Stimulated activated memory B cell treated with anti-CD40 and anti-IgM and Interleukin-4, amounts not matched to agents 10 μg/mL and 1 μg/mL and 100 μg/mL, for 72 hours (primary cell): ENCODE data around the gene VPS25.

ENCODE experiments used
- ATAC-seq: fragments of 150-1000 bp; cut with Tn5 transposase; 2 replicates; pipeline ENCODE4 v1.10.0; 2021
- H3K27ac Mint-ChIP-seq: one replicate; pipeline ENCODE4 v1.8.0; 2022; ENCODE audit warnings: mild to moderate bottlenecking, mixed read lengths
- H3K27me3 Mint-ChIP-seq: one replicate; pipeline ENCODE4 v1.8.0; 2022; ENCODE audit warnings: mixed read lengths
- H3K36me3 Mint-ChIP-seq: one replicate; pipeline ENCODE4 v1.8.0; 2022; ENCODE audit warnings: mixed read lengths
- H3K4me1 Mint-ChIP-seq: one replicate; pipeline ENCODE4 v1.8.0; 2022; ENCODE audit warnings: mixed read lengths
- H3K4me3 Mint-ChIP-seq: one replicate; pipeline ENCODE4 v1.8.0; 2022; ENCODE audit warnings: mild to moderate bottlenecking, moderate library complexity, mixed read lengths
- H3K9me3 Mint-ChIP-seq: one replicate; pipeline ENCODE4 v1.8.0; 2022; ENCODE audit warnings: mixed read lengths

Gene VPS25

GRCh38 chr17:42797067-42798007 is 24.1 kb downstream of the VPS25 start:
- H3K27me3 Mint-ChIP-seq: no peaks in the 10 kb centered on the region
- peak overlapping the region; percentile 91 for H3K4me3 Mint-ChIP-seq
- H3K9me3 Mint-ChIP-seq: peaks cover 2% of the 10 kb centered on the region
- peaks cover 33% of the 10 kb centered on the region for H3K4me1 Mint-ChIP-seq
- H3K27ac Mint-ChIP-seq: no peak overlapping the region
- no peak for ATAC-seq
- H3K36me3 Mint-ChIP-seq: peaks cover 18% of the 10 kb centered on the region

GRCh38 chr17:42798011-42798382 is 24.7 kb downstream of the VPS25 start:
- H3K27ac Mint-ChIP-seq: peak overlapping the region; percentile 84
- H3K36me3 Mint-ChIP-seq: peaks cover 18% of the 10 kb centered on the region
- H3K27me3 Mint-ChIP-seq: no peaks in the 10 kb centered on the region
- ATAC-seq: no peak
- peak overlapping the region; percentile 91 for H3K4me3 Mint-ChIP-seq
- peaks cover 33% of the 10 kb centered on the region for H3K4me1 Mint-ChIP-seq
- H3K9me3 Mint-ChIP-seq: peaks cover 2% of the 10 kb centered on the region

DNA sequence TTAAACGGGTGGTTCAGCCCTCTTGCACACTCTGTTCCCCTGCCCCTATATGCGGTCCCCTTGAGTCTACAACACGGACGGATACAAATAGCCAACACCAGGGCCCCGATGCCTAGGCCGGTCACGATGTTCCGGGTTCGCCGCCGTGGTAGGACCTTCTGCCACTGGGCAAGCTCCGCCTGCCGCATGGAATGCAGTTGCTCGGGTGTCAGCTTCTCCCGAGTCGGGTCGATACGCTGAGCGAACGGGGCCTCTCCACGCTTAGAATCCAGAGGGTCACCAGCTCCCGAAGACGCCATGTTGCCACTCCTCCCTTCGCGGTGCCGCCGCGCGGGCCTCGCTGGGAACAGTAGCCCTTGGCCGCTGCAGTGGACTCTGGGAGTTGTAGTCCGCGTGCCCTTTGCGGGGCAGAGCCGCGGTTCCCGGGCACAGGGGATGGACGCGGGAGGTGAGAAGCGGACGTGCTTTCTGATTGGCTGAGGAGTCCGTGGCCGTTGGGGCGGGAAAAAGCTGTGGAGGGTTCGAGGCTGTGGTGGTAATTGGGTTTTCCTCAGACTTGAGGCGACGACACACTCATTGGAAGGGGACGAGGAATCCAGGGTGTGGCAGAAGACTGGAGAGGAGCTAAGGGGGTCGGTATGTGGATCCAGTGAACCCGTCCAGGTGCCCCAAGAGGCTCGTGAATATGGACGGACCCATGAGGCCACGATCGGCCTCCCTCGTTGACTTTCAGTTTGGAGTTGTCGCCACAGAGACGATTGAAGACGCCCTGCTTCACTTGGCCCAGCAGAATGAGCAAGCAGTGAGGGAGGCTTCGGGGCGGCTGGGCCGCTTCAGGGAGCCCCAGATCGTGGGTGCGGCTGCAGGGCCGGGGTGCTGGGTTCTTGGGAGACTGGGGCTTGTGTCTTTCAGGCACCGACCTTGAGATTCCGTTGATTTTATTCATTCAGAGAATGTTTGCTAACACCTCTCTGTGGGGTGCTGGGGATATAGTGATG is 25.4 kb downstream of the VPS25 start, which contains the start of the genes CNTD1 and COA3:
Gene CNTD1, plus strand, starts transcription at position 479 of the 998 bp plus-strand sequence. Its CDS starts 207 bp downstream, at position 686.
Gene COA3, minus strand, starts transcription at position 322 of the 998 bp plus-strand sequence. Its CDS starts 23 bp downstream, at position 299.
- H3K36me3 Mint-ChIP-seq: peaks cover 18% of the 10 kb centered on the region
- H3K27ac Mint-ChIP-seq: peak within 1 kb of the TSS; percentile 84
- peaks cover 2% of the 10 kb centered on the region for H3K9me3 Mint-ChIP-seq
- no peaks in the 10 kb centered on the region for H3K27me3 Mint-ChIP-seq
- ATAC-seq: peak; percentile 99
- peaks cover 33% of the 10 kb centered on the region for H3K4me1 Mint-ChIP-seq
- peak within 1 kb of the TSS; percentile 91 for H3K4me3 Mint-ChIP-seq

DNA sequence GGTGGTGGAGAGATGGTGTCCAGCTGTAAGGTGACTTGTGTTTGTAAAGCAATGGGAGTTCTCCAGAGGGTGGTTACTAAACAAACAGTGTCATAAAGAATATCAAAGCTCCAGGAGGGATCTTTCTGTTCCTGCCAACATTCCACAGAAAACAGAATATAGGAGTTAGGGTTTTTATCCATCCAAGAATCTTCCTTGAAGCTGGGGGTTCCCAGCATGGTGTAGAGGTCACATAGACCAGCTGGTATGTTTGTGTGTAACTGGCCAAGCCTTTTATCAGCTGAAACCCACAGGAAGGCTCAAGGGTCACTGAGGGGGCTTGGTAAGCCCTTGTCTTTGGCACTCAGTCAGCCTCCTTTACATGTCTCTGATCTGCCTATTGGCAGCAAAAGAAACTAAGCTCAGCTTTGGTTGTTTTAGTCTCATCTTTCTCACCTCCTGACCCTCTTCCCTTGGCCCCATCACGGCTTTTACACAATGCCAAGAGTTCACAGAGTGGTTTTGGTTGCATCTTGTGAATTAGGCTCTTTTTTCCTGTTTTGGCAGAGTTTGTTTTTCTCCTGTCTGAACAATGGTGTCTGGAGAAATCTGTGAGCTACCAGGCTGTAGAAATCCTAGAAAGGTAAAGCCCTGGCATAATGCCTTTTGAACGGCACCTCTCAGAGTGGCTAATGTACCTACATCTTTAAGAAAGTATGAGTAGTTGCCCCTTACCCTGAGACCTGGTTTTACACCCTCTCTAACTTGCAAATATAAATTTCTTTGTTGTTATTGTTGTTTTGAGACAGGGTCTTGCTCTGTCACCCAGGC is 30.0 kb downstream of the VPS25 start:
- Mint-ChIP-seq H3K27ac (no peak overlapping the region), H3K36me3 (peaks cover 7% of the 10 kb centered on the region)
- no peak for ATAC-seq

DNA sequence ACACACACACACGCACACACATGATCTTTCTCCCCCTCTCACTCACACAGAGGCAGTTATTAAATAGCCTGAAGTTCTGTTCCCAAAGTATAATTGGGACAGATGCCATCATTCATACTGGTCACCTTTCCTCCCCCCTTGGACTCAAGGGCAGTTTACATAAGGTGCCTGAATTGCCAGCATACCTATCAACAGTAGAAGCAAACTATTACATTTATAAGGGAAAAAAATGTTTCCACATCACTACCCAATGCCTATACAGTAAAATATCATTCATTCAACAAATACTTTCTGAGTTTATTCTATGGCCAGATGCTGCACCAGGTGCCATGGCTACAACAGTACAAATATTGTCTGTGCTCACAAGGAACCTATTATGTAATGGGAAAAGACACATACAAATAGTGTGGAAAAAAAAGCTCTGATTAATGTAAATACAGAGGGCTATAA is 31.7 kb downstream of the VPS25 start:
- Mint-ChIP-seq H3K4me3 (no peak overlapping the region), H3K36me3 (peaks cover 13% of the 10 kb centered on the region), H3K27me3 (no peaks in the 10 kb centered on the region), H3K9me3 (no peaks in the 10 kb centered on the region), H3K4me1 (no peaks in the 10 kb centered on the region), H3K27ac (no peak overlapping the region)
- no peak for ATAC-seq

More for the DNA sequence above, 30.0 kb downstream of the VPS25 start:
- peaks cover 8% of the 10 kb centered on the region for H3K4me1 Mint-ChIP-seq
- H3K4me3 Mint-ChIP-seq: no peak overlapping the region
- no peaks in the 10 kb centered on the region for H3K27me3 Mint-ChIP-seq
- H3K9me3 Mint-ChIP-seq: peaks cover 2% of the 10 kb centered on the region

DNA sequence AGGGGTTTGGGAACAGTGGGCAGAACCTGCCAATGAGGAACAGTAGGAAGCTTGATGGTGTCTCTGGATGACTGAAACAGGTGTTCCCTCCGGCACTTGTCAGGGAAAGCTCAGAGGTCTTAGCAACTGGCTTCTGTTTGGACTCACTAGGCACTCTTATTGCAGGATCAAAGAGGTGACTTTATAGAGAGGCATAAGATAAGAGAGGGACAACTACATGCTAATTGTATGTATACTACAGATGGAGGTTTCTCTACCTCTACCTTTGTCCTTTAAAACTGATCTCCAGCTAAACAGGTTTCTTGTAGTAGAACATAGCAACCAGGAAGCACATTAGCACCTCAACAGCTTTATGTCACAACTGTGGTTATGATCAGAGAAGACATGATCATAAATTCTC is 33.0 kb downstream of the VPS25 start:
- peaks cover 25% of the 10 kb centered on the region for H3K36me3 Mint-ChIP-seq
- H3K27me3 Mint-ChIP-seq: no peaks in the 10 kb centered on the region
- no peak overlapping the region for H3K27ac Mint-ChIP-seq
- no peaks in the 10 kb centered on the region for H3K9me3 Mint-ChIP-seq
- no peak for ATAC-seq
- H3K4me3 Mint-ChIP-seq: no peak overlapping the region
- no peaks in the 10 kb centered on the region for H3K4me1 Mint-ChIP-seq

DNA sequence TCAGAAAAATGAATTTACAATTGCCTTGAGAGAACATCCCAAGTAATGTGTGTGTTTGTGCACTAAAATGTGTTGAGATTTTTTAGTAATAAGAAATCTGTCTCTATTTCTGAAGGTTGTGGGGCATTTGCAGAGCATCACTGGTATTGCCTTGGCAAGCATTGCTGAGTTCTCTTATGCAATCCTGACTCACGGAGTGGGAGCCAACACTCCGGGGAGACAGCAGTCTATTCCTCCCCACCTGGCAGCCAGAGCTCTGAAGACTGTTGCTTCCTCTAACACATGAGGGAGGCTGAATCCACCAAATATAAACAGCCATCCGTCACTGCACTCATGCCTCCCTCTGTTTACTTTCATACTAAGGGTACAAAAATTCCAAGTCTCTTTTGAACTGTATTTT is 36.0 kb downstream of the VPS25 start:
- Mint-ChIP-seq H3K27ac (no peak overlapping the region), H3K4me1 (no peaks in the 10 kb centered on the region), H3K27me3 (no peaks in the 10 kb centered on the region), H3K9me3 (no peaks in the 10 kb centered on the region), H3K4me3 (no peak overlapping the region), H3K36me3 (peaks cover 42% of the 10 kb centered on the region)
- no peak for ATAC-seq

GRCh38 chr17:42814633-42815399 is 41.6 kb downstream of the VPS25 start:
- no peak overlapping the region for H3K27ac Mint-ChIP-seq
- H3K36me3 Mint-ChIP-seq: peaks cover 72% of the 10 kb centered on the region
- peaks cover 10% of the 10 kb centered on the region for H3K4me1 Mint-ChIP-seq
- H3K27me3 Mint-ChIP-seq: no peaks in the 10 kb centered on the region
- no peak overlapping the region for H3K4me3 Mint-ChIP-seq
- no peak for ATAC-seq
- no peaks in the 10 kb centered on the region for H3K9me3 Mint-ChIP-seq

DNA sequence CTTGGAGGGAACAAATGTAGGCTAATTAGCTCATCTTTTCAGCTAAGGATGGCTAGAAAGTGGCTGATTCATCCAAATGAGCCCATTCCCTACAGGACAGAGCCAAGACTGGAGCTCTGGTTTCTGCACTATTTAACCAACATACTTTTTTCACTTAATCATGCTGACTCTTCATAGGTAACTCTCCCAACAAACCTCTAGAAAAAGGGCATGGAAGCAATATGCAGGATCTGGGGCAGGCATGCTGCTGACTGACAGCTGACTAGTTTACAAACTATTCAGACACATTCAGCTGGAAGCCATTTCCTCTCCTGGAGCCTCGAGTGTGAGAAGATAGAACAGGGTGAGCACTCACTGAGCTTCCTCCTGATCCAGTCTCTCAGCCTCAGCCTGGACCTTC is 44.6 kb downstream of the VPS25 start:
- Mint-ChIP-seq H3K27ac (no peak overlapping the region), H3K36me3 (peaks cover 70% of the 10 kb centered on the region), H3K4me1 (peaks cover 20% of the 10 kb centered on the region), H3K4me3 (no peak overlapping the region), H3K27me3 (no peaks in the 10 kb centered on the region), H3K9me3 (no peaks in the 10 kb centered on the region)
- no peak for ATAC-seq

- no peaks in the 10 kb centered on the region for H3K9me3 Mint-ChIP-seq
- H3K36me3 Mint-ChIP-seq: peaks cover 68% of the 10 kb centered on the region
- no peak overlapping the region for H3K27ac Mint-ChIP-seq
- no peak overlapping the region for H3K4me3 Mint-ChIP-seq
- no peak for ATAC-seq
- peaks cover 20% of the 10 kb centered on the region for H3K4me1 Mint-ChIP-seq
- H3K27me3 Mint-ChIP-seq: no peaks in the 10 kb centered on the region
Measured at GRCh38 chr17:42818379-42818778, 45.1 kb downstream of the VPS25 start.

DNA sequence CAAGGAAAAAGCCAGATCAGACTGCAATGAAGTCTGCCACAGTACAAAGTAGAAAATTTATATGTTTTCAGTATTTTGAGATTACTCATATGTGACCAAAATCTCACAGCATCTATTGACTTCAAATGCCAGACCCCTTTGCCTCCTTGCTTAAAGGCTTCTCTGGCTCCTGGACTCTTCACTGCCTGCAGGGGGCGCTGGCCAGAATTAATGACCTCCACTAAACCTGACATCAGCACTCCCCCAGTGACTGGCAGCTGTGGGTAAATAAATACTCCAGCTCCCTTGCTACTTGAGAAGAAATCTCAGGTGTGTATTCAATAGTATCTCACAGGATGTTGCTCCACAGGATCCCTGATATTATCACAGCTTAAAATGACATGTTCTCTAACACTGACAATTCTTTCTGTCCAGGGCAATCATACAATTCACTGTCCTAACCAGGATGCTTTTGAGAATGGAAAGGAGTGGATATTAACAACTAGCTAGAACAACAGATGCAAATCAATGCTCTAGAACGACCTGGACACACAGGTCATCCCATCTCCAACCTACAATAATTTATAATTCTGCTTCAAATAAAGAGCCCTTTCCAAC is 46.8 kb downstream of the VPS25 start:
- no peak overlapping the region for H3K27ac Mint-ChIP-seq
- no peaks in the 10 kb centered on the region for H3K27me3 Mint-ChIP-seq
- no peaks in the 10 kb centered on the region for H3K9me3 Mint-ChIP-seq
- H3K36me3 Mint-ChIP-seq: peaks cover 52% of the 10 kb centered on the region
- ATAC-seq: no peak
- H3K4me3 Mint-ChIP-seq: no peak overlapping the region
- H3K4me1 Mint-ChIP-seq: peaks cover 32% of the 10 kb centered on the region

DNA sequence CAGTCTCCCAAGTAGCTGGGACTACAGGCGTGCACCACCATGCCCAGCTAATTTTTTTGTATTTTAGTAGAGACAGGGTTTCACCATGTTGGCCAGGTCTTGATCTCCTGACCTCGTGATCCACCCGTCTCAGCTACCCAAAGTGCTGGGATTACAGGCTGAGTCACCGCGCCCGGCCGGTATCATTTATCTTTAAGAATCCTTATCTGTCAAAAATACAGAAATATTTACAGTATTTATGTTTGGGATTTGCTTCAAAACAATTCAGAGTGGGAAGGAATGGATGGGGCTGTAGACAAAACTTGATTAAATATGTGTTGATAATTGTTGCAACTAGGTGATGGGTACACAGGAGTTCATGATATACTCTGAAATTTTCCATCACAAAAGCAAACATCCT is 47.9 kb downstream of the VPS25 start:
- ATAC-seq: no peak
- Mint-ChIP-seq H3K4me1 (peaks cover 32% of the 10 kb centered on the region), H3K36me3 (peaks cover 42% of the 10 kb centered on the region), H3K9me3 (no peaks in the 10 kb centered on the region), H3K27me3 (no peaks in the 10 kb centered on the region), H3K4me3 (no peak overlapping the region), H3K27ac (no peak overlapping the region)

DNA sequence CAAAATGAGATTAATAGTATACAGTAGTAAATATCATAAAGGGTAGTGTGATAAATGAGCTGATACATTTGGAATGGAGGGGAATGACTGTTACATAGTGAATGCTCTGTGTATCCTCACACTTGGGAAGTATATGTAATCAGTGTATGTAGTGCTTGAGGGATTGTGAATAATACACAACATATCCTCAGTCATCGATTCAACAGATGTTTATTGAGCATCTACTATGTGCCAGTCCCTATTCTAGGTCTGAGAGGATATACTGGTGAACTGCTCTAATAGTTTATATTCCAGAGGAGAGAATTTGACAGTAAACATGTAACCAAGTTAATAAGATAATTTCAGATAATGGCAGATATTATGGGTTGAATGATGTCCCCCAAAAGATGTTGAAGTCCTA is 54.2 kb downstream of the VPS25 start:
- Mint-ChIP-seq H3K36me3 (no peaks in the 10 kb centered on the region), H3K27ac (no peak overlapping the region), H3K9me3 (no peaks in the 10 kb centered on the region), H3K27me3 (no peaks in the 10 kb centered on the region), H3K4me3 (no peak overlapping the region), H3K4me1 (peaks cover 20% of the 10 kb centered on the region)
- ATAC-seq: no peak
